NCI-H1694 treated with DMSO at 0.1 percent for 48 hours (cell line): ENCODE results near the gene TRERF1.
A peak's percentile ranks its signal among the peaks of the same experiment; 100 is the strongest.
"Not testable (repeated sequence)": the region's sequence is repeated elsewhere in the genome, so short reads cannot be mapped to it uniquely, and the experiment has no call there.

Experiments
- DNase-seq: peaks from one replicate; lab custom pipeline; 2025; lab: John Stamatoyannopoulos, UW

Gene TRERF1

GRCh38 chr6:42336431-42336830 lies 115.3 kb downstream of the TRERF1 start:
- no peak for DNase-seq

- DNase-seq, result no peak
Observed at GRCh38 chr6:42335896-42336295, 115.8 kb downstream of the TRERF1 start.

GRCh38 chr6:42334870-42335269 lies 116.9 kb downstream of the TRERF1 start:
- no peak for DNase-seq

GRCh38 chr6:42333612-42334011 lies 118.1 kb downstream of the TRERF1 start:
- DNase-seq, result no peak

GRCh38 chr6:42332916-42333315 lies 118.8 kb downstream of the TRERF1 start:
- DNase-seq, result no peak

- no peak for DNase-seq
Observed at GRCh38 chr6:42331019-42331418, 120.7 kb downstream of the TRERF1 start.

- DNase-seq, result peak; percentile 40
Observed at GRCh38 chr6:42326248-42326647, 125.5 kb downstream of the TRERF1 start.

GRCh38 chr6:42324656-42325324 lies 126.9 kb downstream of the TRERF1 start:
- not testable (repeated sequence) for DNase-seq

GRCh38 chr6:42322676-42323075 lies 129.1 kb downstream of the TRERF1 start:
- DNase-seq, result no peak

GRCh38 chr6:42321976-42322375 lies 129.8 kb downstream of the TRERF1 start:
- no peak for DNase-seq

GRCh38 chr6:42320762-42321161 lies 131.0 kb downstream of the TRERF1 start:
- no peak for DNase-seq

GRCh38 chr6:42318480-42318879 lies 133.2 kb downstream of the TRERF1 start:
- DNase-seq, result no peak

- no peak for DNase-seq
Observed at GRCh38 chr6:42316981-42317380, 134.7 kb downstream of the TRERF1 start.

- no peak for DNase-seq
Observed at GRCh38 chr6:42315991-42316970, 135.4 kb downstream of the TRERF1 start.

GRCh38 chr6:42315259-42315990 lies 136.3 kb downstream of the TRERF1 start:
- no peak for DNase-seq

GRCh38 chr6:42314571-42315258 lies 137.0 kb downstream of the TRERF1 start:
- DNase-seq, result no peak

GRCh38 chr6:42313941-42314570 lies 137.7 kb downstream of the TRERF1 start:
- DNase-seq, result peak; percentile 20

- DNase-seq, result no peak
Observed at GRCh38 chr6:42313038-42313437, 138.7 kb downstream of the TRERF1 start.

GRCh38 chr6:42307141-42307470 lies 144.6 kb downstream of the TRERF1 start:
- DNase-seq, result no peak

- no peak for DNase-seq
Observed at GRCh38 chr6:42306439-42307140, 145.1 kb downstream of the TRERF1 start.
